GM13977 (cell line): Measurements from ENCODE around the gene GBP4.

Experiments used
- DNase-seq: peaks from one replicate; pipeline ENCODE4 v3.0.0; 2012; ENCODE audit warnings: low spot score
- CTCF ChIP-seq: IDR thresholded peaks from 2 replicates; pipeline ENCODE4 v1.5.1; 2012; ENCODE audit warnings: mild to moderate bottlenecking, control low read depth; ENCODE audit not compliant: insufficient read depth; ENCODE audit errors: extremely low read depth, missing control alignments
- in situ Hi-C: fragments of 300-500 bp; cut with MboI; formaldehyde crosslinking; loops from one replicate; pipeline ENCODE4 v1.12.0; 2022; ENCODE audit warnings: low sequenced_read_pairs, low pct_unique_long_range_greater_than_20kb, mixed read lengths, inconsistent platforms; ENCODE audit not compliant: unreplicated experiment

GBP4 gene

GRCh38 chr1:89195476-89195875 is 3.3 kb downstream of the GBP4 start:
- TF ChIP-seq CTCF = no peak
- in situ Hi-C loops = no loop called here

GRCh38 chr1:89191314-89191713 is 7.4 kb downstream of the GBP4 start:
- no peak for TF ChIP-seq CTCF
- DNase-seq = no peak
- in situ Hi-C loops = no loop called here

More at GRCh38 chr1:89195476-89195875, 3.3 kb downstream of the GBP4 start:
- no peak for DNase-seq

- no peak for TF ChIP-seq CTCF
- in situ Hi-C loops = no loop called here
- no peak for DNase-seq
These were observed 8.7 kb downstream of the GBP4 start for GRCh38 chr1:89190017-89190416.

GRCh38 chr1:89179343-89179742 is 19.4 kb downstream of the GBP4 start:
- no peak for TF ChIP-seq CTCF
- in situ Hi-C loops = no loop called here
- no peak for DNase-seq

- no peak for TF ChIP-seq CTCF
- DNase-seq = no peak
- in situ Hi-C loops = no loop called here
These were observed 21.8 kb downstream of the GBP4 start for GRCh38 chr1:89176971-89177370.

- no peak for DNase-seq
- in situ Hi-C loops = no loop called here
- no peak for TF ChIP-seq CTCF
These were observed 23.0 kb downstream of the GBP4 start, which contains the start of gene GBP7 for GRCh38 chr1:89175601-89176256. GBP7 (minus strand) TSS chr1:89176003; CDS start chr1:89171935, 4,068 bp downstream.
